NCI-H524 (cell line): ENCODE measurements around the gene AFAP1L2.

ENCODE experiments used
- DNase-seq, 2 experiments: peaks; one replicate each; lab custom pipeline; 2025; lab: John Stamatoyannopoulos, UW

The AFAP1L2 gene

GRCh38 chr10:114290038-114290437, 114.3 kb downstream of the AFAP1L2 start:
- no peak for DNase-seq

GRCh38 chr10:114289096-114289436, 115.2 kb downstream of the AFAP1L2 start:
- no peak for DNase-seq

GRCh38 chr10:114288424-114289095, 115.7 kb downstream of the AFAP1L2 start:
- no peak for DNase-seq

- no peak for DNase-seq
Observed at GRCh38 chr10:114286921-114287320, 117.4 kb downstream of the AFAP1L2 start.

GRCh38 chr10:114285961-114286441, 118.3 kb downstream of the AFAP1L2 start:
- no peak for DNase-seq

- no peak for DNase-seq
Observed at GRCh38 chr10:114284346-114285071, 119.8 kb downstream of the AFAP1L2 start.

DNA sequence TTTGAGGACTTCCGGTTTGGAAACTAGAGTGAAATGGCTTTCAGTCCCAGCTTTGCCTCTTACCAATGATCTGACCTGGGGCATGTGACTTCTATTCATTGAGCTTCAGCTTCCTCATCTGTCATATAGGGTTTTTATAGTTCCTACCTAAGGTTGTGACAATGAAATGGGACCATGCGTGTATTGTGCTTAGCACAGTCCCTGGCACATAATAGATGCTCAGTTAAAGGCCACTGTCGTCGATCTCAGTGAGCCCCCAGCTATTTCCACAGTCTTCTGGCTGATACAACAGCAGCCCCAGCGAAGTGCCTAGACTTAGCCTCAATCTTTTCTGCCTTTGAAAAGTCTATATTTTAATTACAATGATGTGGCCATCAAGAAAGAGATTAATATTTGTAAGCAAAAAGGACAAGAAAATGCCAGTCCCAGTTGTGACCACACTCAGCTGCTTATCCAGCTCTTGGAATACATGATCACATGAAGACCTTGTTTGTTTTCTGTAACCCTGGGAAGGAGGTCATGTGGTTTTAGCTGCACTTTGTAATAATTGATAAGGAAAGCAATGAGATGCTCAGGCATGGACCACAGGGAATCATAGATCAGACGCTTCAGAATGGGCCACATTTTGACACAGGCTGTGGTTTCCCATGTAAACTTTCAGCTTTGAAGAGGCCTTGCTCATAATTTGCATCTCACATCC, 120.6 kb downstream of the AFAP1L2 start:
- no peak for DNase-seq

- DNase-seq = no peak
Observed at GRCh38 chr10:114283091-114283490, 121.2 kb downstream of the AFAP1L2 start.

DNA sequence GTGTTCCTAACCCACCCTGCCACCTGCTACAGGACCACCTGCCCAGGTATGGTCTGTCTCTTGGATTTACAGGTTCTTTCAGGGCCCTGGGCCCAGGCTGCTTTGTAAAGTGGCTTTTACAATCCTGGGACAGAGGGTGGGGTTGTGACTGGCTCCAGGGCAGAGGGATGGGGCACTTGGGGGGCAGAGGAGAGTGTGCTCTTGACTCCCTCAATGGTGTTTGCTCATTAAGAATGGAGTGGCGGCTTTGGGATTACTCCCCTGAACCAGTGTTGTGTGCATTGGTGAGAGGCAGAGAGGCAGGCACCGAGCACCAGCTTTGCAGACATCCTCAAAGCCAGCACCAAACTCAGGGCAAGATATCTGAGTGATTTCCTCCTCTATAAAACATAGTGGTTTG, 121.8 kb downstream of the AFAP1L2 start:
- no peak for DNase-seq

DNA sequence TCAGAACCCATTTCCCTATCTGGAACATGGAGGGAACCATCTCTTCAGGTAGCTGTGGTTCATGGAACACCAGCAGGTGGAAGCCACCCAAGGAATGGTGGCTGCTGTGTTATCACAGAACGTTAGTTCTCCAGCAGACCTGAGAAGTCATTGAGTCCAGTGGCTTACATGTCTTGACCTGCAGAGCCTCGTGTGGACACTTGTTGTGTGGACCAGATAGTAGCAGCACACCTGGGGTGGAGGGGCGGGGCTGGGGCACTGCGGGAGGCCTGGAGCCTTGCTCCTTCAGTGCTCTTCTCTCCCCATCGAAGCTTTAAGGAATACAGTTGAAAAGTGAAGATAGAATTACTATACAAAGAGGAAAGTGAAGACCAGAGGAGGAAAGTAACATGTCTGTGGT, 122.8 kb downstream of the AFAP1L2 start:
- no peak for DNase-seq

DNA sequence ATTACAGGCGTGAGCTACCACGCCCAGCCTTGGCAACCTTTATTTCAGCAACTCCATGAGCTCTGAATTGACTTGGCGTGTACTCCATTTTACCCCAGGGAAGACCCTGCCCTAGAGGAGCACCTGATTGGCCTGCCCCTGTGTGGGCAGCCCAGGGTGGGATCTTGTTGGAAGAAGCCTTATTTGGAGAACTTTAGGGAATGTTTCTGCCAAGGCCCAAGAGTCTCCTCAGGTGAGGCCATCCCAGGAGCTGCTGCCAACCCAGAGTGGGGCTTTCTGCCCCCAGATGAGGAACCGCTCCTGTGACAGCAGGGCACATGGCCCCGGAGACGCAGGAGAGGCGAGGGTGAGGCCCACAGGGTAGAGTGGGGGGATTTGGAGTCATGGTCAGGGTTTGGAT, 123.3 kb downstream of the AFAP1L2 start:
- no peak for DNase-seq

- no peak for DNase-seq
Observed at GRCh38 chr10:114279901-114280644, 124.2 kb downstream of the AFAP1L2 start.

GRCh38 chr10:114279289-114279688, 125.0 kb downstream of the AFAP1L2 start:
- DNase-seq = no peak

- DNase-seq = no peak
Observed at GRCh38 chr10:114278884-114279191, 125.5 kb downstream of the AFAP1L2 start.

DNA sequence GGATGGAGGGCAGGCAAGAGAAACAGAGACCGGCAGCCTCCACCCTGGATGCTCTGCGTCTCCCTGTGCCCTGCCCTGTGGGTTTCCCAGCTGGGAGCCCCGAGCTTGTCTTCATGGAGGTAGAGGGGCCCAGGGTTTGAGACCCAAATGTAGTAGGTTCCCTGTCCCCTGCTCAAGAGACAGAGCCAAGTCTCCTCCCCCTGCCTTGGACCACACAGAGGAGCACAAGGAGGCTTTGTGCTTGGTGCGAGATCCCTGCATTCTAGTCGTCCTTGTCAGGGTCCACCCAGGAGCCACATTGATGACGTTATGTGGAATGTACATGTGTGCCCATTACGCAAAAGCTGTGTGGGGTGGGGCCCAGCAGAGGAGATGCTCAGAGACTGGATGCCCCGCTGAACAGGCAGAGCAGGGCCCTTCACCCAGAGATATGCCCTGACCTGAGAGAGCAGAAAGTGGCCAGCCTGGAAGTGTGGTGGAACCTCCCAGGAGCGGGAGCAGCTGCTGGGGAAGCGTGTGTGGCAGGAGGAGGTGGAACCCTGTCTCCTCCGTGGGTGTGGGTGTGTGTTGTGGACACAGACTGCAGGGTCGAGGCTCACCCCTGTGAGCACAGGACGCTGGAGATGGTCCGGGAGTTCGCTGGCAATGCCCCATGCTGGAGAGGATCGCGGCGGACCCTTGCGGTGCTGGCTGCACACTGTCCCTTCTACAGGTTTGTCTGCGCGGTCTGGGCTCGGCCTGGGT, 126.0 kb downstream of the AFAP1L2 start:
- no peak for DNase-seq

DNA sequence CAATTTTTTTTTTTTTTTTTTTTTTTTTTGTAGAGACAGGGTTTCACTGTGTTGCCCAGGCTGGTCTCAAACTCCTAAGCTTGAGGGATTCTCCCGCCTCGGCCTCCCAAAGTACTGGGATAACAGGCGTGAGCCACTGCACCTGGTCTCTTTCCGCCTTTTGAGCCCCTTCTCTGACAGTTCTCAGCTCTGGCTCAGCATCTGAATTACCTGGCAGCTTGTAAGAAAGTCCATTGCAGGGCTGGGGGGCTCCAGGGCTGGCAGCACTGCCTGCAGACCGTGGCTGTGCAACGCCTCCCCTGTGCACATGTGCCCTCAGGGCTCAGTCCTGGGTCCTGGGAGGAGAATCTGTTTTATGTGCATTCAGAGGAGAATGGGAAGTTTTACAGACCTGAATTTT, 127.6 kb downstream of the AFAP1L2 start:
- no peak for DNase-seq

DNA sequence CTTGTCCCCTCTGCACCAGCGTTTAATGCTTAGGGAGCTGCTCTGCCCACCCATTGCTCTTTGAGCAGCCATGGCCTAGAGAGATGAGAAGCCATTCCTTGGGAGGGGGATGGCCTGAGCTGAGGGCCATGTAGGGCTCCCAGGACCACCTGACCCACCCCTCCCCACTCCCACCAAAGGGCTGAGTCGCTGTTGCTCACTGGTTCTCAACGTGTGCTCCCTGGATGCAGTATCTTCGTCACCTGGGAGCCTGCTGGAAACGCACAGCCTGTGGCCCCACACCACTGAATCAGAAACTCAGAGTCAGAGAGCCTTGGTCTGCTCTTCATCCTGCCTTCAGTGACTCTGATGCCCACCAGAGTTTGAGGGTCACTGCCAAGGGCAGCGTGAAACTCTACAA, 128.2 kb downstream of the AFAP1L2 start:
- no peak for DNase-seq

GRCh38 chr10:114274616-114275453, 129.5 kb downstream of the AFAP1L2 start:
- DNase-seq = no peak

- DNase-seq = no peak
Observed at GRCh38 chr10:114273910-114274309, 130.4 kb downstream of the AFAP1L2 start.

GRCh38 chr10:114272696-114273095, 131.6 kb downstream of the AFAP1L2 start:
- no peak for DNase-seq

DNA sequence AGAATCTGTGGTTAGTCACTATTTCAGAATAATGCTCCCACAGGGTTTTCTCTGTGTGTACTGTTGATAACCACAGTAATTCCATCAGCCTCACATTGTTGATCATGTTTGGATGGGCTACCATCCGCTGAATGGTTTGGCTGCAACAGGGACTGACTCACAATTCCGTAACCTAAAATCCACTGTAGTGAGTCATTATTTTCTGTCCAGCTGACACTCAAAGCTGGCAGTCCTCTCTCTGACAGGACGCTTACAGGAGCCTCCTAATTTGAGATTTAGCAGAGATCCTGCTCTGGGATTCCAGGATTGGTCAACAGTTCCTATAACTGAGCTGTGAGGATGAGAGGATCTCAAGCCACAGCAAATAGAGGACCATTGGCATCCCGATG, 132.5 kb downstream of the AFAP1L2 start:
- DNase-seq = no peak
